Measurements from ENCODE around the gene MBOAT2.

Gene MBOAT2

DNA sequence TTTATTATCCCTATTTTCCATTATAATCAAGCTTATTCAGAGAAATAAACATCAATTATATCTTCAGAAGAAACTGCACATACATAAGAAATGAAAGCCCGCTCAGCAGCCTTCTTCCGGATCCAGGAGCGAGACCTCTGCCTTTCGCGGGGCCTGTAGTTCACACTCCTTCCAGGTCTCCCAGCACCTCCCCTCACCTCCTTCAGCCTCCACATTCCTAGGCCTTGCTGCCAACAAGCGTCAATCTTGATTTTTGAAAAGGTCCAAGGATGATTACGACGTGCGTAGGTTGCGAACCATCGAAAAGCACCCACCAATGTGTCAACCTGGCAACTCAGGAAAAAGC lies 165.7 kb downstream of the MBOAT2 start:
- peak; percentile 8 for DNase-seq (ENCODE audit: insufficient read length, low spot score)
- no peak for FAIRE-seq

DNA sequence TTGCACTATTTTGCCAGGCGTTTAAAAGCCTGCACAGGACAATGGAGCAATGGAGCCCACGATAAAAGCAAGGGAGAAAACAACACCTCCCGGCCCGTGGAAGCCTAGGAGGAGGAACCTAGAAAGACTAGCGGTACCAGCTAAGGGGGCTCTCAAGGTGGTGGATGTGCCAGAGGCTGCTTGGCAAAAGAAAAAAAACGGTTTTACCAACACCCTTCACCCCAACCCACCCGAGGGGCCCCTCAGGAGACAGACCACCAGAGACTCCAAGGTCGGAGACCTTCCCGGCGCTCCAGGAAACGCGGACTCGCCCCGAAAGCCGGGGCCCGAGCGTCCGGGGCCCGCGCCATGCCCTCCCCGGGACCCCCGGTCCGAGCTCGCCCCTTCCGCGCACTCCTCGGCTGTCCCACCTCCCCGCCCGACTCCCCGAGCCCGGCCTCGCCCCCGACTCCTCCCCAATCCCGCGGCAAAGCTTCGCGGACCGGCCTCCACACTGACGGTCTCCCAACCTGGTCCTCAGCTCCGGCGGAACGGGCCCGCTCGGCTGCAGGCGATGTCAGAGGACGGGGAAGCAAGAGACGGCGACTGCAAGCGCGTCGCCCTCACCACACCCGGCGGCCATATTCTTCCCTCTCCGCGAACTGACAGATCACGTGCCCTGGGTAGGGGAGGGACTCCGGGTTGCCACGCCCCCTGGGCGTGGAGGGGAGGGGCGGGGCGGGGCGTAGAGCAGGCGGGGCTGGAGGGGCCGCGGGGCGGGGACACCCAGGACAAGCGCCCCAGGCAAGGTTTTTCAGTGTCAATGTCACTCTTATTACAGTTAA lies 166.3 kb downstream of the MBOAT2 start, which contains the start of gene KIDINS220:
KIDINS220 (minus strand) TSS at position 643 of the 824 bp plus-strand sequence. CDS start 10,520 bp downstream, outside the sequence.
- FAIRE-seq (peak; percentile 82), DNase-seq (ENCODE audit: insufficient read length, low spot score) (peak; percentile 96)

- DNase-seq (ENCODE audit: insufficient read length, low spot score), result no peak
- FAIRE-seq, result no peak
Observed at GRCh38 chr2:8835279-8835678, 168.2 kb downstream of the MBOAT2 start.

GRCh38 chr2:8833853-8834252 lies 169.6 kb downstream of the MBOAT2 start:
- DNase-seq (ENCODE audit: insufficient read length, low spot score) (no peak), FAIRE-seq (no peak)

- DNase-seq (ENCODE audit: insufficient read length, low spot score) (no peak), FAIRE-seq (no peak)
Observed at GRCh38 chr2:8831516-8831915, 172.0 kb downstream of the MBOAT2 start.

GRCh38 chr2:8827729-8828128 lies 175.8 kb downstream of the MBOAT2 start:
- no peak for DNase-seq (ENCODE audit: insufficient read length, low spot score)
- no peak for FAIRE-seq

- FAIRE-seq, result no peak
Observed at GRCh38 chr2:8822218-8822617, 181.3 kb downstream of the MBOAT2 start.

GRCh38 chr2:8821276-8822217 lies 181.9 kb downstream of the MBOAT2 start:
- DNase-seq (ENCODE audit: insufficient read length, low spot score) (no peak), FAIRE-seq (no peak)

More at GRCh38 chr2:8822218-8822617, 181.3 kb downstream of the MBOAT2 start:
- DNase-seq (ENCODE audit: insufficient read length, low spot score), result no peak

DNA sequence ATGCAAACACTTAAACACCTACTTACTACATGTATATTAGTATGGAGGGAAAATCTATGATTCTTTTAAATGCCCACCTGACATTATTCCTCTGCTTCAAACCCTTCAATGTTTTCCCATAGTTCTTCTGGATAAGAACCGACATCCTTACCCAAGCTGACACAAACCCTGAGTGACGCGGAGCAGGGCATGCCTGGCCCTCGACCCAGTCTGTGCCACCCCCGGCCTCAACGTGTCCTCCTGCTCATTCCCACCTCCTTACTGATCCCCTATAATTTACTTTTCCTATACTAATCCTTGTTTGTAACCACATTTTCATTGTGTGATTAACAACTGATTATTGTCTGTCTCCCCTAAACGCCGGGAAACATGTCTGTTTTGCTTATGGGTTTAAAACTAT lies 183.5 kb downstream of the MBOAT2 start:
- FAIRE-seq, result no peak
- no peak for DNase-seq (ENCODE audit: insufficient read length, low spot score)

GRCh38 chr2:8819194-8819593 lies 184.3 kb downstream of the MBOAT2 start:
- DNase-seq (ENCODE audit: insufficient read length, low spot score) (no peak), FAIRE-seq (no peak)

GRCh38 chr2:8817221-8817620 lies 186.3 kb downstream of the MBOAT2 start:
- no peak for FAIRE-seq
- no peak for DNase-seq (ENCODE audit: insufficient read length, low spot score)

DNA sequence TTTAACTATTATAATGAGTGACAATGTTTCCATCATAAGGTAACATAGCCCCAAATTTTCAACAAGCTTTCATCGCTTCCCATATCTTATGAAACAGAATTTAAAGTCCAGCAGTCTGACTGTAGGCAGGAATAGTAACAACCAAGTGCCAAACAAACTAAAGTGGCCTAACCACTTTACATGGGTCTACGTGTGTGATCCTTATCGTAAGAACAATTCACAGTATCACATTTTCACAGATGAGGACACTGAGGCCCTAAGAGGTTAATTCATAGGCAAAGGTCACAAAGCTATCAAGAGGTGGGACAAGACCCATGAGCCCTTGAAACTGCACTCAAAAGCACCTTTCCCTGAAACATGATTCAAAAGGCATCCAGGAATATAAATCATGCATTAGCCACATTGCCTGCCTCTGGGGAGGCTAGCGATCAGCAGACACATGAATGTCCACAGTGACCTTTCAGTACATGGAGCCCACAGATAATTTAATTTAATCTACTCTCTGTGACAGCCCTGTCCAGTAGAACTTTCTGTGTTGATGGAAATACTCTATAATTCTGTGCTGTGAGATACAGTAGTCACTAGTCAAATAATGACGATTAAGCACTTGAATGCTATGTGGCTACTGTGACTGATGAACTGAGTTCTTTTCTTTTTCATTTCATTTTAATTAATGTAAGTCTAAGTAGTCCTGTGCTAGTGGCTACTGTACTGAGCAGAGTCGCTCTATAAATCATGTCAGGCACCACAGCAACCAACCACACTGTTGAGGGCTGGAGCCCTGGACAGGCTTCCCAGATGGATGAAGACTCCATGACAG lies 196.4 kb downstream of the MBOAT2 start:
- no peak for FAIRE-seq
- DNase-seq (ENCODE audit: insufficient read length, low spot score), result no peak

GRCh38 chr2:8805278-8806210 lies 197.9 kb downstream of the MBOAT2 start:
- FAIRE-seq, result no peak
- no peak for DNase-seq (ENCODE audit: insufficient read length, low spot score)

- FAIRE-seq (peak; percentile 23), DNase-seq (ENCODE audit: insufficient read length, low spot score) (peak; percentile 19)
Observed at GRCh38 chr2:8803658-8804379, 199.7 kb downstream of the MBOAT2 start.

GRCh38 chr2:8802741-8803140 lies 200.7 kb downstream of the MBOAT2 start:
- FAIRE-seq (no peak), DNase-seq (ENCODE audit: insufficient read length, low spot score) (no peak)

All from GM19239 (cell line).